Sigmoid colon (tissue), 7 donors: ENCODE data around the gene STS. TPM values are rescaled to one million over a fixed set of nuclear protein-coding genes. Genes with fewer than 3 reads are reported as not detected.

Experiments used
- DNase-seq: peaks from one replicate; pipeline ENCODE4 v3.0.0-alpha.2; 2019
- H3K27ac ChIP-seq, 4 donors: fragments of 200-600 bp; sonication (generic); one replicate each; pipeline ENCODE4 v1.5.1; 2016 to 2019; ENCODE audit warnings: mild to moderate bottlenecking in 1 of 4
- H3K27me3 ChIP-seq, 3 donors: fragments of 200-600 bp; sonication (generic); one replicate each; pipeline ENCODE4 v1.5.1; 2019; ENCODE audit warnings: mild to moderate bottlenecking in 1 of 3
- H3K36me3 ChIP-seq, 4 donors: fragments of 200-600 bp; sonication (generic); one replicate each; pipeline ENCODE4 v1.5.1; 2016 to 2019
- H3K4me1 ChIP-seq, 4 donors: fragments of 200-600 bp; sonication (generic); one replicate each; pipeline ENCODE4 v1.5.1; 2017 to 2019
- H3K4me3 ChIP-seq, 4 donors: fragments of 200-600 bp; sonication (generic); one replicate each; pipeline ENCODE4 v1.5.1; 2017 to 2019; ENCODE audit warnings: mild to moderate bottlenecking in 2 of 4, moderate library complexity in 1 of 4
- H3K9me3 ChIP-seq, 4 donors: fragments of 200-600 bp in 3 of 4; sonication (generic) in 3 of 4; one replicate each; pipeline versions ENCODE4 v1.5.1 to v1.6.1; 2013 to 2019
- CTCF ChIP-seq, 4 experiments: fragments of 450-650 bp in 3 of 4; fragments of 200-600 bp in 1 of 4; IDR thresholded peaks; one replicate each; pipeline ENCODE4 v1.5.1; 2016 to 2019; ENCODE audit warnings: antibody characterized with exemption in 4 of 4, mild to moderate bottlenecking in 3 of 4, moderate library complexity in 2 of 4
- EP300 ChIP-seq, 4 donors: sonication (generic); formaldehyde crosslinking; IDR thresholded peaks; one replicate each; pipeline ENCODE4 v1.6.1; 2017; ENCODE audit warnings: antibody characterized with exemption in 4 of 4
- POLR2A ChIP-seq, 2 donors: fragments of 450-650 bp; IDR thresholded peaks; one replicate each; pipeline ENCODE4 v1.6.1; 2016; ENCODE audit warnings: antibody characterized with exemption in 2 of 2, mild to moderate bottlenecking in 2 of 2, moderate library complexity in 2 of 2
- POLR2AphosphoS5 ChIP-seq, 4 donors: sonication (generic); formaldehyde crosslinking; IDR thresholded peaks; one replicate each; pipeline ENCODE4 v1.6.1; 2017; ENCODE audit warnings: antibody characterized with exemption in 4 of 4
- WGBS, 2 donors: extraction: QIAGEN DNeasy Blood & Tissue Kit; methylation state at CpG; one replicate each; pipeline ENCODE4 v1.1.7; 2013; 5-methylcytosine and 5-hydroxymethylcytosine counted together
- intact Hi-C: fragments of 100-400 bp; cut with DNase I; formaldehyde crosslinking; loops from one replicate; pipeline ENCODE4 v1.15.1; 2023
- polyA plus RNA-seq, 3 donors: library from polyadenylated mRNA; stranded (reverse); fragments of 200-250 nt; gene quantifications; one replicate each; pipeline ENCODE4 v1.2.3, GENCODE V29; 2013
- total RNA-seq, 4 donors: library from RNA; depleted of rRNA; stranded (reverse); fragments of >200 nt; gene quantifications; one replicate each; pipeline ENCODE4 v1.1.0, GENCODE V29; 2016
- donor health status: healthy with polysubstance abuse.
- donor health status: Bipolar disorder and iron deficiency.
- donor health status: healthy.

The STS gene
- total and polyA plus RNA-seq, 7 donors = 2.6 to 8.2 (median 5.0) TPM

GRCh38 chrX:7132335-7133049, 15.0 kb upstream of the STS start:
- intact Hi-C loops = no loop called here
- WGBS, 2 donors = 32 to 57% methylated on average over 3 of the region's 3 CpGs
- no peaks in the 10 kb centered on the region for H3K27me3 ChIP-seq
- H3K36me3 ChIP-seq = no peaks in the 10 kb centered on the region
- no peak overlapping the region for H3K4me3 ChIP-seq
- TF ChIP-seq CTCF (IDR thresholded peaks at IDR 0.05) (peak in 1 of 4 experiments; percentile 14), POLR2A (IDR thresholded peaks at IDR 0.05) (no peak)
- peaks cover 0 to 13% (median 0%) of the 10 kb centered on the region in 4 donors for H3K4me1 ChIP-seq
- H3K27ac ChIP-seq = peak overlapping the region in 1 of 4 donors; percentile 43
- no peak for DNase-seq
- no peaks in the 10 kb centered on the region for H3K9me3 ChIP-seq

DNA sequence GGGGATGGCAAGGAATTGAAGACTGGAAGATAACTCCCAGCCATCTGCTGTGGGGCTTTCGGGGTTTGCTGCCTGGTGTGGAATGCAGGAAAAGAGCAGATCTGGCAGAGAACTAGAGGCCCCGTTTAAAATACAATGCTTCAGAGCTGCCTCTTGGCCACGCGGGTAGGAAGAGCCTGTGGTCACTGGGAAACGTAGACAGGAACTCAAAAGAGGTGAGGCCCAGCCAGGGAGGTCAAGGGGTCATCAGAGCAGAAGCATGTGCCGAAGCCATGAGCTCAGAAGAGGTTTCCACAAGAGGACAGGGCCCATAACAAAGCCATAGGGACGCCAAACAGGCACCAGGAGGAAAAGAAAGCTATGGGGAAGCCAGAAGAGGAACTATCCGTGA, 14.5 kb upstream of the STS start:
- intact Hi-C loops = no loop called here
- TF ChIP-seq CTCF (IDR thresholded peaks at IDR 0.05) (no peak), EP300 (IDR thresholded peaks at IDR 0.05) (no peak), POLR2A (IDR thresholded peaks at IDR 0.05) (no peak), POLR2AphosphoS5 (IDR thresholded peaks at IDR 0.05) (no peak)
- DNase-seq = no peak
- Histone ChIP-seq H3K4me3 (no peak overlapping the region), H3K4me1 (peaks cover 0 to 13% (median 0%) of the 10 kb centered on the region in 4 donors), H3K27me3 (no peaks in the 10 kb centered on the region), H3K27ac (peak overlapping the region in 1 of 4 donors; percentile 43), H3K9me3 (no peaks in the 10 kb centered on the region), H3K36me3 (no peaks in the 10 kb centered on the region)
- WGBS, 2 donors = 54 to 61% methylated on average over 8 of the region's 8 CpGs

GRCh38 chrX:7134981-7135380, 12.5 kb upstream of the STS start:
- no peaks in the 10 kb centered on the region for H3K27me3 ChIP-seq
- no peak for TF ChIP-seq CTCF (IDR thresholded peaks at IDR 0.05)
- TF ChIP-seq EP300 (IDR thresholded peaks at IDR 0.05) = no peak
- TF ChIP-seq POLR2AphosphoS5 (IDR thresholded peaks at IDR 0.05) = no peak
- no peak for TF ChIP-seq POLR2A (IDR thresholded peaks at IDR 0.05)
- H3K27ac ChIP-seq = no peak overlapping the region
- intact Hi-C loops = no loop called here
- H3K4me3 ChIP-seq = no peak overlapping the region
- DNase-seq = no peak
- peaks cover 0 to 13% (median 0%) of the 10 kb centered on the region in 4 donors for H3K4me1 ChIP-seq
- WGBS, 2 donors = 94% methylated on average over 2 of the region's 2 CpGs
- H3K9me3 ChIP-seq = no peaks in the 10 kb centered on the region
- H3K36me3 ChIP-seq = no peaks in the 10 kb centered on the region

GRCh38 chrX:7139202-7140081, 8.1 kb upstream of the STS start:
- Histone ChIP-seq H3K9me3 (no peaks in the 10 kb centered on the region), H3K27me3 (no peaks in the 10 kb centered on the region), H3K4me3 (no peak overlapping the region), H3K36me3 (no peaks in the 10 kb centered on the region), H3K27ac (no peak overlapping the region), H3K4me1 (no peaks in the 10 kb centered on the region)
- intact Hi-C loops = no loop called here
- WGBS, 2 donors = 87 to 93% methylated on average over 9 of the region's 9 CpGs
- DNase-seq = no peak
- no peak for TF ChIP-seq CTCF (IDR thresholded peaks at IDR 0.05)
- no peak for TF ChIP-seq POLR2A (IDR thresholded peaks at IDR 0.05)
- no peak for TF ChIP-seq POLR2AphosphoS5 (IDR thresholded peaks at IDR 0.05)
- TF ChIP-seq EP300 (IDR thresholded peaks at IDR 0.05) = no peak
